ENCODE data around the gene LRCOL1.

- TF ChIP-seq, protein P1, sequence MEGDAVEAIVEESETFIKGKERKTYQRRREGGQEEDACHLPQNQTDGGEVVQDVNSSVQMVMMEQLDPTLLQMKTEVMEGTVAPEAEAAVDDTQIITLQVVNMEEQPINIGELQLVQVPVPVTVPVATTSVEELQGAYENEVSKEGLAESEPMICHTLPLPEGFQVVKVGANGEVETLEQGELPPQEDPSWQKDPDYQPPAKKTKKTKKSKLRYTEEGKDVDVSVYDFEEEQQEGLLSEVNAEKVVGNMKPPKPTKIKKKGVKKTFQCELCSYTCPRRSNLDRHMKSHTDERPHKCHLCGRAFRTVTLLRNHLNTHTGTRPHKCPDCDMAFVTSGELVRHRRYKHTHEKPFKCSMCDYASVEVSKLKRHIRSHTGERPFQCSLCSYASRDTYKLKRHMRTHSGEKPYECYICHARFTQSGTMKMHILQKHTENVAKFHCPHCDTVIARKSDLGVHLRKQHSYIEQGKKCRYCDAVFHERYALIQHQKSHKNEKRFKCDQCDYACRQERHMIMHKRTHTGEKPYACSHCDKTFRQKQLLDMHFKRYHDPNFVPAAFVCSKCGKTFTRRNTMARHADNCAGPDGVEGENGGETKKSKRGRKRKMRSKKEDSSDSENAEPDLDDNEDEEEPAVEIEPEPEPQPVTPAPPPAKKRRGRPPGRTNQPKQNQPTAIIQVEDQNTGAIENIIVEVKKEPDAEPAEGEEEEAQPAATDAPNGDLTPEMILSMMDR (conservative IDR thresholded peaks at IDR 0.05; ENCODE audit: low read depth in 2 of 2), result no peak
- TF ChIP-seq POLR2AphosphoS5 (IDR thresholded peaks at IDR 0.05; ENCODE audit: low read depth), result no peak
- TF ChIP-seq CREB1 (CRISPR knock-in tag; IDR thresholded peaks at IDR 0.05; ENCODE audit: low read depth), result no peak
- no peak for TF ChIP-seq EZH2phosphoT487 (IDR thresholded peaks at IDR 0.05; ENCODE audit: unreplicated experiment)
- TF ChIP-seq EZH2 (IDR thresholded peaks at IDR 0.05; ENCODE audit: low read depth, unreplicated experiment), result no peak
- no peak for TF ChIP-seq ETS1 (IDR thresholded peaks at IDR 0.05)
- TF ChIP-seq REST (IDR thresholded peaks at IDR 0.05; ENCODE audit: unreplicated experiment), result no peak
- TF ChIP-seq JUNB (IDR thresholded peaks at IDR 0.05; ENCODE audit: unreplicated experiment), result no peak
- no peak for TF ChIP-seq NANOG (IDR thresholded peaks at IDR 0.05; ENCODE audit: borderline replicate concordance)
- no peak for TF ChIP-seq STAT1 (IDR thresholded peaks at IDR 0.05; ENCODE audit: unreplicated experiment)
- no peak for TF ChIP-seq ZNF331 (CRISPR knock-in tag; IDR thresholded peaks at IDR 0.05; ENCODE audit: low read depth)
- TF ChIP-seq ZNF114 (CRISPR knock-in tag; IDR thresholded peaks at IDR 0.05), result no peak
- TF ChIP-seq, protein P2, sequence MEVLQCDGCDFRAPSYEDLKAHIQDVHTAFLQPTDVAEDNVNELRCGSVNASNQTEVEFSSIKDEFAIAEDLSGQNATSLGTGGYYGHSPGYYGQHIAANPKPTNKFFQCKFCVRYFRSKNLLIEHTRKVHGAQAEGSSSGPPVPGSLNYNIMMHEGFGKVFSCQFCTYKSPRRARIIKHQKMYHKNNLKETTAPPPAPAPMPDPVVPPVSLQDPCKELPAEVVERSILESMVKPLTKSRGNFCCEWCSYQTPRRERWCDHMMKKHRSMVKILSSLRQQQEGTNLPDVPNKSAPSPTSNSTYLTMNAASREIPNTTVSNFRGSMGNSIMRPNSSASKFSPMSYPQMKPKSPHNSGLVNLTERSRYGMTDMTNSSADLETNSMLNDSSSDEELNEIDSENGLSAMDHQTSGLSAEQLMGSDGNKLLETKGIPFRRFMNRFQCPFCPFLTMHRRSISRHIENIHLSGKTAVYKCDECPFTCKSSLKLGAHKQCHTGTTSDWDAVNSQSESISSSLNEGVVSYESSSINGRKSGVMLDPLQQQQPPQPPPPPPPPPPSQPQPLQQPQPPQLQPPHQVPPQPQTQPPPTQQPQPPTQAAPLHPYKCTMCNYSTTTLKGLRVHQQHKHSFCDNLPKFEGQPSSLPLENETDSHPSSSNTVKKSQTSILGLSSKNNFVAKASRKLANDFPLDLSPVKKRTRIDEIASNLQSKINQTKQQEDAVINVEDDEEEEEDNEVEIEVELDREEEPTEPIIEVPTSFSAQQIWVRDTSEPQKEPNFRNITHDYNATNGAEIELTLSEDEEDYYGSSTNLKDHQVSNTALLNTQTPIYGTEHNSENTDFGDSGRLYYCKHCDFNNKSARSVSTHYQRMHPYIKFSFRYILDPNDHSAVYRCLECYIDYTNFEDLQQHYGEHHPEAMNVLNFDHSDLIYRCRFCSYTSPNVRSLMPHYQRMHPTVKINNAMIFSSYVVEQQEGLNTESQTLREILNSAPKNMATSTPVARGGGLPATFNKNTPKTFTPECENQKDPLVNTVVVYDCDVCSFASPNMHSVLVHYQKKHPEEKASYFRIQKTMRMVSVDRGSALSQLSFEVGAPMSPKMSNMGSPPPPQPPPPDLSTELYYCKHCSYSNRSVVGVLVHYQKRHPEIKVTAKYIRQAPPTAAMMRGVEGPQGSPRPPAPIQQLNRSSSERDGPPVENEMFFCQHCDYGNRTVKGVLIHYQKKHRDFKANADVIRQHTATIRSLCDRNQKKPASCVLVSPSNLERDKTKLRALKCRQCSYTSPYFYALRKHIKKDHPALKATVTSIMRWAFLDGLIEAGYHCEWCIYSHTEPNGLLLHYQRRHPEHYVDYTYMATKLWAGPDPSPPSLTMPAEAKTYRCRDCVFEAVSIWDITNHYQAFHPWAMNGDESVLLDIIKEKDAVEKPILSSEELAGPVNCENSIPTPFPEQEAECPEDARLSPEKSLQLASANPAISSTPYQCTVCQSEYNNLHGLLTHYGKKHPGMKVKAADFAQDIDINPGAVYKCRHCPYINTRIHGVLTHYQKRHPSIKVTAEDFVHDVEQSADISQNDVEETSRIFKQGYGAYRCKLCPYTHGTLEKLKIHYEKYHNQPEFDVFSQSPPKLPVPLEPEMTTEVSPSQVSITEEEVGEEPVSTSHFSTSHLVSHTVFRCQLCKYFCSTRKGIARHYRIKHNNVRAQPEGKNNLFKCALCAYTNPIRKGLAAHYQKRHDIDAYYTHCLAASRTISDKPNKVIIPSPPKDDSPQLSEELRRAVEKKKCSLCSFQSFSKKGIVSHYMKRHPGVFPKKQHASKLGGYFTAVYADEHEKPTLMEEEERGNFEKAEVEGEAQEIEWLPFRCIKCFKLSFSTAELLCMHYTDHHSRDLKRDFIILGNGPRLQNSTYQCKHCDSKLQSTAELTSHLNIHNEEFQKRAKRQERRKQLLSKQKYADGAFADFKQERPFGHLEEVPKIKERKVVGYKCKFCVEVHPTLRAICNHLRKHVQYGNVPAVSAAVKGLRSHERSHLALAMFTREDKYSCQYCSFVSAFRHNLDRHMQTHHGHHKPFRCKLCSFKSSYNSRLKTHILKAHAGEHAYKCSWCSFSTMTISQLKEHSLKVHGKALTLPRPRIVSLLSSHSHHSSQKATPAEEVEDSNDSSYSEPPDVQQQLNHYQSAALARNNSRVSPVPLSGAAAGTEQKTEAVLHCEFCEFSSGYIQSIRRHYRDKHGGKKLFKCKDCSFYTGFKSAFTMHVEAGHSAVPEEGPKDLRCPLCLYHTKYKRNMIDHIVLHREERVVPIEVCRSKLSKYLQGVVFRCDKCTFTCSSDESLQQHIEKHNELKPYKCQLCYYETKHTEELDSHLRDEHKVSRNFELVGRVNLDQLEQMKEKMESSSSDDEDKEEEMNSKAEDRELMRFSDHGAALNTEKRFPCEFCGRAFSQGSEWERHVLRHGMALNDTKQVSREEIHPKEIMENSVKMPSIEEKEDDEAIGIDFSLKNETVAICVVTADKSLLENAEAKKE (CRISPR knock-in tag; IDR thresholded peaks at IDR 0.05), result no peak
Measured at GRCh38 chr12:132647858-132648257, 37.5 kb upstream of the LRCOL1 start.
